Kidney tubule cell (primary cell): ENCODE data around the gene TSGA10IP.

Experiments
- DNase-seq: peaks from one replicate; pipeline ENCODE4 v3.0.0-alpha.2; 2018; ENCODE audit warnings: low spot score

The TSGA10IP gene

GRCh38 chr11:65918211-65919140 lies 26.8 kb upstream of the TSGA10IP start, which contains the start of gene C11orf68:
C11orf68 (minus strand) TSS chr11:65919062; CDS start chr11:65919031, 31 bp downstream.
- peak; percentile 47 for DNase-seq

- DNase-seq = peak; percentile 99
Measured at GRCh38 chr11:65919141-65919572, 26.1 kb upstream of the TSGA10IP start, which contains the start of gene DRAP1. DRAP1 (plus strand) TSS chr11:65919426; CDS start chr11:65919502, 76 bp downstream.

GRCh38 chr11:65919573-65920371 lies 25.5 kb upstream of the TSGA10IP start:
- peak; percentile 34 for DNase-seq

GRCh38 chr11:65920372-65920802 lies 24.9 kb upstream of the TSGA10IP start:
- DNase-seq = no peak

GRCh38 chr11:65921033-65921555 lies 24.2 kb upstream of the TSGA10IP start:
- no peak for DNase-seq

- DNase-seq = no peak
Measured at GRCh38 chr11:65921876-65922275, 23.4 kb upstream of the TSGA10IP start.

GRCh38 chr11:65922565-65922964 lies 22.7 kb upstream of the TSGA10IP start:
- no peak for DNase-seq

- no peak for DNase-seq
Measured at GRCh38 chr11:65925397-65925796, 19.9 kb upstream of the TSGA10IP start.

- no peak for DNase-seq
Measured at GRCh38 chr11:65927904-65928397, 17.3 kb upstream of the TSGA10IP start.

- no peak for DNase-seq
Measured at GRCh38 chr11:65928667-65929066, 16.6 kb upstream of the TSGA10IP start.

GRCh38 chr11:65931773-65932557 lies 13.3 kb upstream of the TSGA10IP start:
- no peak for DNase-seq

- no peak for DNase-seq
Measured at GRCh38 chr11:65932558-65932919, 12.7 kb upstream of the TSGA10IP start.

GRCh38 chr11:65934014-65934413 lies 11.3 kb upstream of the TSGA10IP start:
- DNase-seq = no peak

- no peak for DNase-seq
Measured at GRCh38 chr11:65937766-65938165, 7.5 kb upstream of the TSGA10IP start.

- DNase-seq = no peak
Measured at GRCh38 chr11:65941720-65942310, 3.5 kb upstream of the TSGA10IP start.

- no peak for DNase-seq
Measured at GRCh38 chr11:65942531-65942930, 2.7 kb upstream of the TSGA10IP start.

GRCh38 chr11:65944191-65944590 lies 1.1 kb upstream of the TSGA10IP start:
- no peak for DNase-seq

- no peak for DNase-seq
Measured at GRCh38 chr11:65944767-65945166, 513 bp upstream of the TSGA10IP start.

GRCh38 chr11:65945941-65946558 lies 770 bp downstream of the TSGA10IP start:
- no peak for DNase-seq

- no peak for DNase-seq
Measured at GRCh38 chr11:65946655-65947054, 1.4 kb downstream of the TSGA10IP start.

GRCh38 chr11:65947133-65947532 lies 1.9 kb downstream of the TSGA10IP start:
- no peak for DNase-seq
